GM08714 (cell line): ENCODE results near the gene LARGE1.

Source experiments
- H3K4me3 ChIP-seq: fragments of 200-500 bp; sonication (Bioruptor generic); 2 replicates; pipeline ENCODE4 v1.5.1; 2014; ENCODE audit warnings: mild to moderate bottlenecking, low read length, inconsistent platforms
- ZNF274 ChIP-seq: IDR thresholded peaks from 2 replicates; pipeline ENCODE4 v1.6.1; 2012; ENCODE audit warnings: mild to moderate bottlenecking, low read depth, low read length

LARGE1 gene

DNA sequence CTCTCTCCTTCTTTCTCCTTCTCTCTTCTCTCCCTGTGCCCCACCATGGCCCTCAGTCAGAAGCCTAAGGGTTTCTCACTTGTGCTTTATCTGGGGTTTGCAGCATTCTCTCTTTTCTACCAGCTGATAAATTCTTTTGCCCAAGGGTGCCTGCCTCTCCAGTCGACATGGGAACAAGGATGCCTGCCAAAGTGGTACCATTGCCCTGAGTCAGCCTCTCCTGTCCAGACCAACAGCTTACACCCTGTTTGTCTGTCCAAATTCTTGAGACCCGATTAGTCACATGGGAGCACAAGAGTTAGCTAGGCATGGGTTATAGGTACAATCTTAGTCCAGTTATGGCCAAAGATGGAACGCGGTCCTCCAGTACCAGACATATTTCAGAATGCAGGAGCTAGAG lies 242.7 kb downstream of the LARGE1 start:
- H3K4me3 ChIP-seq: no peak overlapping the region
- no peak for TF ChIP-seq ZNF274

DNA sequence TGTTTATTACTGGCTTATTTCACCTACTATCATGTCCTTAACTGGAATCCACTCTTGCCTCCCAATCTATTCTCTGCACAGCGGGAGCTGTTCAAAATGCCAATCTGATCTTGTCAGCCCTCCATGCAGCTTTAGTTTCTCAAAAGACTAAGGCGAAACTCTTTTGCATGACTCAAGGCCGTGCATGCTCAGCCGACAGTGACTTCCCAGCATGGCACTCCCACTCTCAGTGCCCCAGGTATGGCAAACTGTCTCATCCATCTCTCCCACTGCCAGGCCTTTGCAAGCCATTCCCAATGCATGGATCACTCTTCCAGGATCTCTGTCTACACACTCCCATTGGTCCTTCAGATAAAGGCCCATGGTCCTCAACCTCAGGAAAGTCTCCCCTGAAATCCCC lies 245.9 kb downstream of the LARGE1 start:
- TF ChIP-seq ZNF274: no peak

DNA sequence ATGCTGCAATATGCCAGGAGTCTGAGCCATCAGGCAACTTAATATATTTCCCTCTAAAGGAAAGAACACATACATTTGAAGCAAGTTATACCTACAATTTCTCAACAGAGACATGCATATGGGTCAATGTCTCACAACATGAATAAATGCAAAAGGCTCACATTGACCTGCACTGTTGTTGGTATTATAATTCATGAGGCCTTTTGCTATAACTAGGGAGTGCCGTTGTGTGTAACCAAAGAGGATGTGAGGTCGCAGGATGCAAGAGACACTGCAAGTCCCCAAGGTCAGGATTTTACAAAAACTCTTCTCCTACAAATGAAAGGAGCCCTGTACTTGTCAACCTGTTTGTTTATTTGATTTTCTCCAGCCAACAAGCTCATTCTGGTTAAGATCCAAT lies 250.5 kb downstream of the LARGE1 start:
- no peak for TF ChIP-seq ZNF274
- no peak overlapping the region for H3K4me3 ChIP-seq

More for the DNA sequence above, 245.9 kb downstream of the LARGE1 start:
- no peak overlapping the region for H3K4me3 ChIP-seq

DNA sequence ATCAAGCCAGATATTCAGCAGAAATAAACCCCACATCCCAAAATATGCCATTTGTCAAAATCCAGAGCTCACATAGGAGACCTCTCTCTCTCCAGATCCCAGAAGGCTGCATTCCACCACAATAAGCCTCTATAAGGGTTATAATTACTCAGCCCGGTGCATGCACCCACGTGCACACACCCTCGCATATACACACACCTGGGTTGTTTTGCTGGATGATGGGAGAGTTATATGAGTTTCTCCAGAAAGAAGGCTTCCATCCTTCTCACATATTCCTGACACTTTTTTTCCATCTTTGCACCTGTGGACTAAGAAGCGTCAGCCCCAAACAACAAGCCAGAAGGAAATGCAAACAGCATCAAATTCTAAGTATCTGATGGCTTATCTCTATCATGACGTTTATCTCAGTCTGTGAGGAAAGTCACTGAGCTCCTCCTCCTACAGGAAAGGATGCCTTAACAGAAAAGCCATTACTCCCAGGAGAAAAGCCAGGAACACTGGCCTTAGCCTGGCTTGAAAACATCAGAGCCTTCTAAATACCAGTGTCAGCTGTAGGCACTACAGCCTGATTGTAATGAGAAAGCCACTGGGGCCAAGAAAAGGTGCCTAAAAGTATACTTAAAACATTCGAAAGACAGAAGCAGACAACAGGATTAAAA lies 253.2 kb downstream of the LARGE1 start:
- H3K4me3 ChIP-seq: no peak overlapping the region
- TF ChIP-seq ZNF274: no peak

DNA sequence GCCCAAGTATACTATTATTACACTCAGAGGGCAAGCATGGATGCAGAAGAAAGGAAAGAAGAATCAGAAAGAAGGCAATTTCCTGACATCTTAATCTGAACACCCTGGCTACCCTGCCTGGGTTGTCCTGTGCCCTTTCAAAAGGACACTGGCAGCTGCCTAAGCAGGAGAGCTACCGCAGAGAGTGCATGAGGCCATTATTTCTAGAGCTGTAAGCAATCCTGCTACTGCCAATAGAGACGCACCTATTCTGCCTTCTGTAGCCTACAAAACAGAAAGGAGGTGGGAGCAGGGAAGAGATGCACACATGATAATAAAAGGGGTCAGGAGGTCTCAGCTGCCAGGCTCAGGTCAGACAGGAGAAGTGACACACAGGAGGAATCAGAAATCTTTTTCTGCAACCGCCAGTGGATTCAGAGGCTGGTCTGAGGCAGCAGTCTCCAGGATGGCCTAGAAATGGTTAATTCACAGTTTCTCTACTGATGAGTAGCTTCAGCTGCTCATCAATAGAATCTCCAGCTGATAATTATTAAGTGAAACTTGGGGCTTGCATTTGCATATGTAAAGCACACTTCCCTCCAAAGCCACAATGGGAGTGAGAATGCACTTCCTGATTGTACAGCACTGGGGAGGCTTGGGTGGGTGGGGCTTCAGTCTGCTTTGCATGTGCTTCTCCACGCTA lies 253.9 kb downstream of the LARGE1 start:
- no peak for TF ChIP-seq ZNF274
- no peak overlapping the region for H3K4me3 ChIP-seq

DNA sequence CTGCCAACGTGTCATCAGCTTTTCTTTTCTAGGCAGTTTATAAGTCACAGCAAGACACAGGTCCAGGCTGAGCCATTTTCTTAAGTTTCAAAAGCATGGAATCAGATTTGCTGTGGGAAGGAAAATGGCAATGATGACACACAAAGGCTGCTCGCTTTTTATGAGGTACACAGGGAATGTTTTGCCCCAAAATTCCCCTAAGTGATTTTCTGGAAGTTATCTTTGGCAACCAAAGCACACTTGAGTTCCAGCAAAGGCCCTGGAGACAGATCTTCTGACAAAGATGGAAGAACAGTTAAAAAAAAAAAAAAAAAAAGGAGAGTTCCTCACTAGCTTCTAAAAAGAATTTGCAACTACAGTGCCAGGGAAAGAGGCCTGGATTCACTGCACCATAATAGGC lies 260.8 kb downstream of the LARGE1 start:
- no peak for TF ChIP-seq ZNF274
- no peak overlapping the region for H3K4me3 ChIP-seq

DNA sequence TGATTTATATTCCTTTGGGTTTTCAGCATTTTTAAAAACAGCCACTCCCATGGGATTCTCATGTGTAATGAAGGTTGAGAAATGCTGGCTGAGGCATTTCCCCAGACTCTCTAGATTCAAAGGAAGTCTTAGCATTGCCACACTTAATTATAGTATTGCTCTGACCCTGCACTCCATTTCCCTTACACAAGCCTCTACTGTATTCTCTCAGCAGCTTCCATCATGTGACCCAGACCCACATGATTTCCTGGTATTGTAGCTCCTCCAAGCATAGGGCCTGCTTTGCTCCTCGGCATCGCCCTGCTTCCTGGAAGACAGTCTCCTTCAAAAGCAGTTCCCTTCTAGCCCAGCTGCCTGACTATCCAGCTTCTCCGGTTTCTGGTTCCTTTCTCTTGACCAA lies 261.5 kb downstream of the LARGE1 start:
- TF ChIP-seq ZNF274: no peak
- no peak overlapping the region for H3K4me3 ChIP-seq

DNA sequence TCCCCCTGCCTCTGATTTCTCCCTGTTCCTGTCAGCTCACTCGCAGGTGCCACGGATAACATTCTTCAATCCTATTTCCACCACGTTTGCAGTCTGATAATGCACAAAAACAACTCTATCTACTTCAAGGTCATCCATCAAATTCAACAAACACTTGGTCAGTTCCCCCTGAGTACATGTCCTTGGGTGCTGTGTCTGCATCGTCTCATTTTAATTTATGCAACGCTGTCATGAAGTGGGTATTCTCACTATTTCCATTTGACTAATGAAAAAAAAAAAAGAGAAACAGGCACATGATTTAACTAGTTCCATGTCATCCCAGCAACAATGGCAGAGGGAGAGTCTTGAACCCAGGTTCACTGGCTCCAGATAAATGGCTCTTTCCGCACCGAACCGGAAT lies 262.6 kb downstream of the LARGE1 start:
- no peak for TF ChIP-seq ZNF274
- H3K4me3 ChIP-seq: no peak overlapping the region

DNA sequence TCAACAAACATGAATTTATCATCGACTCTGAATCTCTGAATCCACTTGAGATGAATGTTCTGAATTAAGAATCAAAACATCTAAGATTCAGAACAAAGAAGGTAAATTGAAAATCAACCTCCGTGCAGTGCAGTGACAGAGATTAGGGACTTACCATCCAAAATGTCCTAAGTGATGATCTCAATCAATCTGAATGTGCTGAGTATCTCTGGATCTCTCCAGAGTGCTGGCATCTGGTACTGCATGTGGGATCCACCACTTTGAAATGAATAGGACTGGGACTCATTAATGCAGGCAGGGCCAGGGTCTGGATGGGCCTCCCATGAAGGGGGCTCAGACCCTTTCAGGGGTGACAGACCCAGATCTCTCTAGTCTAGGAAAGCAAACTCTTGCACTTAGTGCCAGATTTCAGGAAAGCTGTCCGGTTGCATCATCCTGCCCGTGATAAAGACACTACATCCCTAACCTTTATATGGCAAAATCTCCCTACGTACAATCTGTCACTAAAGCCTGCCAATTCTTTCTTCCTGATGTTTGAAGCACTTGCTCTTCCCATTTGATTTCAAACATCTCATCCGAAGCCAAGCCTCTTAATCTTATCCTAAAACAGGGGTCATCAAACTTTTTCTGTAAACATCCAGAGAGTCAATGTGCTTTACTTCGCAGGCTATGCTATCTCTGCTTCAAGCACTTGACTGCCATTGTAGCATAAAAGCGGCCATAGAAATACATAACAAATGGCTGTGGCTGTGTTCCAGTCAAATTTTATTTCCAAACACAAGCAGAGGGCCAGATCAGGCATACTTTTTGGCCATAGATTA lies 263.3 kb downstream of the LARGE1 start:
- H3K4me3 ChIP-seq: no peak overlapping the region
- TF ChIP-seq ZNF274: no peak

DNA sequence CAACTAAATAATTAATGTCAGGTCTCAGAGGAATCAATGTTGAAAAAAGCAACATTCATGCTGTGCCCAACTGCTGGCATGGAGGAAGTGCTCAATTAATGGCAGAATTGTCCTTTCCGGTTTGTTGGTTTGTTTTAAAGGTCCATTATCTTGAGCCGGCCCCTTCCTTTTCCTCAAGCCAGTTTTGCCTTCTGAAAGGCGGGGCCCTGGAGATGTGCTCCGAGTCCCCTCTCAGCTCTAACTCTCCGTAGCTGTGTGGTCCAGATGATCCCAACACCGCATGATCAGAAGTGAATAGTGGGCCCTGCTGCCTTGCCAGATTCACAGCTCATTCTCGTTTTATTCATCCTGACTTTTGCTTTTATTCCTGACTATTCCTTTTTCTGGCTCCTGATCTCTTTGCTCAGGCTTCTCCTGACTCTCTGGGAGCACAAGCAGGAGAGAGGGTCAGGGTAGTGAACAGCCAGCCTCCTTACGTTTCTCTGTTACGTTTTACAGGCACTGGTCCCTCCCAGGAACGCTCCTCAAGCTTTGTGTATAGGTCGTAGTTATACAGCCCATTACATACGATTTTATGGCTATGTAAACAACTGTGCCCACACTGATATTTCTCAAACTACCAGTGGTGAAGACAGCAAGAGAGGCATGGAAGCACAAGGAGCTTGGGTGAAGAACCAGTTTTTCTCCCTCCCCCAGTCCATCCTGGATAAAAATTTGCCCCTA lies 265.9 kb downstream of the LARGE1 start:
- TF ChIP-seq ZNF274: no peak
- H3K4me3 ChIP-seq: no peak overlapping the region

DNA sequence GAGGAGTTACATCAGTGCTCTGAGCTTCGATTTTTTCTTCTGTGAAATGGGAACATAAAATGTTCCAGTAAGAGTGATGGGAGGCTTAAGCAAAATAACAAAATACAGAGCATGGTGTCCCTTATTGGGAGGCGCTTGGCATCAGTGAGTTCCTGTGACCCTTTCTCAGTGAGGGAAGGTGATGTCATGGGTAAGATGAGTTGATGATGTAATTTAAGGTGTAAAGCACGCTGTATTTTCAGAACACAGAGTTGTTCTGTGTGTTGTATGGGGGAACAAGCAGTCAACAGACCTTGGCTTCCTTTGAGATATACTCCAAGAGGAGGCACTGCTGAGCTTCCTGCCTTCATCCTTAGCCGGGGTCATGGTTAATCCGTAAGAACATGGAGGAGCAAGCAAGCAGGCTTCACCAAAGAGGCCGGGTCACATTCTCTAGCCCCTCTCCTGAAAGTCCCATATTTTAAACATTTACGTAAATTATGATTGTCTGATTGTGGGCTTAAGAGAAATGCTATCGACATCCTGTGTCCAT lies 266.7 kb downstream of the LARGE1 start:
- H3K4me3 ChIP-seq: no peak overlapping the region
- TF ChIP-seq ZNF274: no peak

DNA sequence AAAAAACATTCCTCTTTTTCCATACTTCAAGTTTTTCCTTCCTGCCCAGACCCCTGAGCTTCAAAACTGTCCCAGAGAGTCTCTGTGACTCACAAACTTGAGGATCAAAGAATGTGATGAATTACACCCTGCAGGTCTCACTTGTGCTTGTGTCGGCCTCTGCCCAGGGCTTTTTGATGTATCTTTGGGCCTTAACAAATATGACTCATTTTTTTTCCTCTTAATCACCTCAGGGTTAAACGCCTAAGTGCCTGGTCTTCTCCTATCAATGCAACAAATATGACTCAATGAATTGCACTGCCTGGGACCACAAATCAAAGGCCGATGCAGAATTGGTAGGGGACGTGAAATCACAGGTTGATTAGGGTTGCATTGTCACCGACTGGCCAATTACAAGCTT lies 267.7 kb downstream of the LARGE1 start:
- no peak overlapping the region for H3K4me3 ChIP-seq
- TF ChIP-seq ZNF274: no peak

DNA sequence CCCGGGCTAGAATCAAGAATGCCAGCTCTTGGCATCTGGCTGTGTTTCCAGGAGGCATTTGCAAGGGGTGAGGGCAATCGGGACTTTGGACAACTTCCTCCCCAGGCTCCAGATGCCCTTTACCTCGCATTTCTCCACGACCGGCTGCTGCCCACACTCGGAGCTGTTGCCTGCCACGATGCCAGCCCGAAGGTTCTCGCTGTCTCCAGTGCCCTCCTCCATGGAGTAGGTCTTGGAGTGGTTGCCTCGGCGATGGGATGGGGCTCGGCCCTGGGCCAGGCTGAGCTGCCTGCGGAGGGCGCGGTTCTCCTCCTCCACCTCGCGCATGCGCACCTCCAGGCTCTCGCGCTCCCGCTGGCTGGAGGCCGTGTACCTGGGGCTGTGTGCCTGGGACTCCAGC lies 270.0 kb downstream of the LARGE1 start:
- no peak for TF ChIP-seq ZNF274
- H3K4me3 ChIP-seq: no peak overlapping the region

DNA sequence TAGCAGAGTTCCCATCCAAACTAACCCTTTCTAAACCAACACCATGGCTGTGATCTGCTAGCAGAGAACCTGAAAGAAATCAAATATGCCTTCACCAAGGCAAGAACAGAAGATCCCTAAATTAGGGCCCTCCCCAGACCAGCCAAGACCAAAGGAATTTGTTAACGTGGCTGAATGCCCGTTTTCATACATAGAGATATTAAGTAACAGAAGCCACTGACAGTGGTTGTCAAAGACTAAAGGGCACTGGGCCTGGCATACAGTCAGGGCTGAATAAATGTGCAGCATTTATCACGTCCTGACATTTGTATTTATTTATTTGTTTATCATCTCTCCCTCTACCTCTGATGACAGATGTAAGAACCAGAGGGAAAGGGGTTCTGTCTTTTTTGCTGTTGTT lies 271.8 kb downstream of the LARGE1 start:
- no peak overlapping the region for H3K4me3 ChIP-seq
- no peak for TF ChIP-seq ZNF274
